ENCODE measurements around the gene WBP2.

GRCh38 chr17:75842411-75842810 lies 12.7 kb downstream of the WBP2 start:
- TF ChIP-seq, protein P1, sequence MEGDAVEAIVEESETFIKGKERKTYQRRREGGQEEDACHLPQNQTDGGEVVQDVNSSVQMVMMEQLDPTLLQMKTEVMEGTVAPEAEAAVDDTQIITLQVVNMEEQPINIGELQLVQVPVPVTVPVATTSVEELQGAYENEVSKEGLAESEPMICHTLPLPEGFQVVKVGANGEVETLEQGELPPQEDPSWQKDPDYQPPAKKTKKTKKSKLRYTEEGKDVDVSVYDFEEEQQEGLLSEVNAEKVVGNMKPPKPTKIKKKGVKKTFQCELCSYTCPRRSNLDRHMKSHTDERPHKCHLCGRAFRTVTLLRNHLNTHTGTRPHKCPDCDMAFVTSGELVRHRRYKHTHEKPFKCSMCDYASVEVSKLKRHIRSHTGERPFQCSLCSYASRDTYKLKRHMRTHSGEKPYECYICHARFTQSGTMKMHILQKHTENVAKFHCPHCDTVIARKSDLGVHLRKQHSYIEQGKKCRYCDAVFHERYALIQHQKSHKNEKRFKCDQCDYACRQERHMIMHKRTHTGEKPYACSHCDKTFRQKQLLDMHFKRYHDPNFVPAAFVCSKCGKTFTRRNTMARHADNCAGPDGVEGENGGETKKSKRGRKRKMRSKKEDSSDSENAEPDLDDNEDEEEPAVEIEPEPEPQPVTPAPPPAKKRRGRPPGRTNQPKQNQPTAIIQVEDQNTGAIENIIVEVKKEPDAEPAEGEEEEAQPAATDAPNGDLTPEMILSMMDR (optimal IDR thresholded peaks at IDR 0.05 in 1 of 3, IDR thresholded peaks at IDR 0.05 in 1 of 3, conservative IDR thresholded peaks at IDR 0.05 in 1 of 3; ENCODE audit: extremely low read depth in 1 of 3, insufficient read depth in 2 of 3, low read length in 3 of 3), result no peak
- TF ChIP-seq EZH2 (IDR thresholded peaks at IDR 0.05; ENCODE audit: low read length), result no peak

Measured in keratinocyte (primary cell).